HepG2 (cell line): ENCODE measurements around the gene DLG5. TPM values are rescaled to one million over a fixed set of nuclear protein-coding genes. Genes with fewer than 3 reads are reported as not detected.

Experiments
- AKAP8 ChIP-seq: sonication (generic); formaldehyde crosslinking; IDR thresholded peaks from 2 replicates; pipeline ENCODE4 v1.5.1; 2020; ENCODE audit warnings: mild to moderate bottlenecking, missing genetic modification reagents
- ATM ChIP-seq: fragments of 450-650 bp; IDR thresholded peaks from 2 replicates; pipeline ENCODE4 v1.7.1; 2017; ENCODE audit warnings: mild to moderate bottlenecking, borderline replicate concordance
- FOSL2 ChIP-seq: sonication (generic); formaldehyde crosslinking; IDR thresholded peaks from 2 replicates; pipeline ENCODE4 v1.4.0; 2020; ENCODE audit warnings: missing genetic modification reagents
- FOXK2 ChIP-seq: fragments of 450-650 bp; IDR thresholded peaks from 2 replicates; pipeline ENCODE4 v1.6.1; 2016
- KDM6A ChIP-seq: IDR thresholded peaks from 2 replicates; pipeline ENCODE4 v1.6.1; 2016; ENCODE audit warnings: low read depth
- POLR2AphosphoS2 ChIP-seq: IDR thresholded peaks from 2 replicates; pipeline ENCODE4 v1.6.1; 2011; ENCODE audit warnings: low read depth, low read length, improper control_type of control experiment
- SOX6 ChIP-seq, 2 experiments: fragments of 450-650 bp in 1 of 2; sonication (generic) in 1 of 2; formaldehyde crosslinking in 1 of 2; IDR thresholded peaks; 2 replicates each; pipeline versions ENCODE4 v1.4.0 to v1.6.1; 2017 to 2020; ENCODE audit warnings: antibody characterized with exemption in 1 of 2, mild to moderate bottlenecking in 1 of 2, missing genetic modification reagents in 1 of 2
- TCF12 ChIP-seq, 2 experiments: fragments of 450-650 bp in 1 of 2; sonication (generic) in 1 of 2; formaldehyde crosslinking in 1 of 2; IDR thresholded peaks; 2 replicates each; pipeline versions ENCODE4 v1.6.1 to v1.8.0; 2017 to 2022; ENCODE audit warnings: antibody characterized with exemption in 1 of 2, mild to moderate bottlenecking in 1 of 2, missing genetic modification reagents in 1 of 2, moderate library complexity in 1 of 2
- ZNF121 ChIP-seq: sonication (generic); formaldehyde crosslinking; IDR thresholded peaks from 2 replicates; pipeline ENCODE4 v1.5.0; 2020; ENCODE audit warnings: mild to moderate bottlenecking, missing genetic modification reagents
- ZNF143 ChIP-seq: sonication (generic); formaldehyde crosslinking; IDR thresholded peaks from 2 replicates; pipeline ENCODE4 v1.4.0; 2020; ENCODE audit warnings: missing genetic modification reagents
- ZNF232 ChIP-seq: sonication (generic); formaldehyde crosslinking; IDR thresholded peaks from 2 replicates; pipeline ENCODE4 v1.4.0; 2020; ENCODE audit warnings: missing genetic modification reagents, borderline replicate concordance
- ZNF501 ChIP-seq: sonication (generic); formaldehyde crosslinking; IDR thresholded peaks from 2 replicates; pipeline ENCODE4 v1.5.1; 2020; ENCODE audit warnings: mild to moderate bottlenecking, moderate library complexity, missing genetic modification reagents
- ZNF549 ChIP-seq: sonication (generic); formaldehyde crosslinking; IDR thresholded peaks from 2 replicates; pipeline ENCODE4 v1.5.0; 2020; ENCODE audit warnings: missing genetic modification reagents
- polyA plus RNA-seq, 8 experiments: library from polyadenylated mRNA; depleted of rRNA in 3 of 8; stranded (reverse) in 7 of 8; unstranded in 1 of 8; fragments of >200 nt; fragmentation: Illumina TruSeq in 4 of 8; extraction: Trizol in 4 of 8; gene quantifications; 2 replicates each; pipeline versions ENCODE4 v1.2.1 to v1.2.3, GENCODE V29; 2011 to 2016; ENCODE audit warnings: low read depth in 4 of 8, missing spikeins in 1 of 8, mixed read lengths in 1 of 8; ENCODE audit not compliant: insufficient read depth in 1 of 8
- total RNA-seq, 5 experiments: library from RNA; depleted of rRNA; stranded (reverse); fragments of >200 nt; fragmentation: Illumina TruSeq; extraction: Trizol; gene quantifications; 2 replicates each; pipeline ENCODE4 v1.2.3, GENCODE V29; 2016; ENCODE audit warnings: low read depth in 1 of 5
- TF ChIP-seq, protein P1 (sequence below): sonication (generic); formaldehyde crosslinking; IDR thresholded peaks from 2 replicates; pipeline ENCODE4 v1.5.1; 2020; ENCODE audit warnings: mild to moderate bottlenecking, missing genetic modification reagents, moderate library complexity
- TF ChIP-seq, protein P2 (sequence below): sonication (generic); formaldehyde crosslinking; IDR thresholded peaks from 2 replicates; pipeline ENCODE4 v1.5.1; 2020; ENCODE audit warnings: mild to moderate bottlenecking, missing genetic modification reagents, borderline replicate concordance
- TF ChIP-seq, protein P3 (sequence below): sonication (generic); formaldehyde crosslinking; IDR thresholded peaks from 2 replicates; pipeline ENCODE4 v1.5.0; 2020; ENCODE audit warnings: mild to moderate bottlenecking, missing genetic modification reagents

The DLG5 gene
- total and polyA plus RNA-seq, 2 of the 13 experiments (the other 11 are each of a cell fraction or from before 2014, with no cell fraction given): 15.5 to 18.2 TPM

DNA sequence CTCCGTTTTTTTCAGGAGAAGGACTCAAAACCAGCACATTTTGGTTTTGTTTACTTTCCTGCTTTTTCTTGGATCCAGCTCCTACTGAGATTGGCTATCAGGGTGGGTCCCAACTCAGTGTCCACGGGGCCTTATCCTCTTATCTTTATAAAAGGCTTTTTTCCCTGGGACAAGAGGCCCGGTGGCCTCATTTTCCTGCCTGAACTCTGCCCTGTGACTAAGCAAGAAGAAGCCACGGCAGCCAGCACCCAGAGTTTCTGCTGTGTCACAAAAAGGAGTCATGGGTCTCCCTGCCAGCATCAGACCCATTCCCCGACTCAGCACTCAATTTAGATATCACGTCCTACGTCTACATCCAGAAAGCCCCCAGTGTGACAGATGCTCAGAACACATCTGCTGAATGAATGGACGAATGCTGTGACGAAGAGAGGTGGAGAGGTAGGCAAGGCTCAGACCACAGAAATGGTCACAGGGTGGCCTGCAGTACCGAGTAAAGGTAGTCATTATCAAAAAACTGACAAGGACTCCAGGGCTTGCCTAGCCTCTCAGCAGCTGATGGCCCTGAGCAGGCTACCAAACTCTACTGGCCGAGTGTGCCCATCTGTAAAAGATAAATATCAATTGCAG lies 16.7 kb downstream of the DLG5 start (continued):
- TF ChIP-seq ZNF549 (CRISPR knock-in tag) (no peak), ZNF232 (CRISPR knock-in tag) (no peak), SOX6 (IDR thresholded peaks at IDR 0.05) (no peak), SOX6 (CRISPR knock-in tag; IDR thresholded peaks at IDR 0.05) (peak; percentile 84), ZNF121 (0 out of 2 replicates have a peak, but pooled peaks have one; percentile 31), FOSL2 (CRISPR knock-in tag) (peak; percentile 86), ATM (no peak), ZNF501 (CRISPR knock-in tag) (no peak; the same call in 1 of the 2 replicates), ZNF143 (CRISPR knock-in tag) (peak; percentile 44; the same call in 1 of the 2 replicates), TCF12 (IDR thresholded peaks at IDR 0.05) (no peak), TCF12 (CRISPR knock-in tag; IDR thresholded peaks at IDR 0.05) (no peak), FOXK2 (no peak), KDM6A (peak; percentile 87), POLR2AphosphoS2 (no peak), AKAP8 (CRISPR knock-in tag) (no peak)
- TF ChIP-seq, protein P1, sequence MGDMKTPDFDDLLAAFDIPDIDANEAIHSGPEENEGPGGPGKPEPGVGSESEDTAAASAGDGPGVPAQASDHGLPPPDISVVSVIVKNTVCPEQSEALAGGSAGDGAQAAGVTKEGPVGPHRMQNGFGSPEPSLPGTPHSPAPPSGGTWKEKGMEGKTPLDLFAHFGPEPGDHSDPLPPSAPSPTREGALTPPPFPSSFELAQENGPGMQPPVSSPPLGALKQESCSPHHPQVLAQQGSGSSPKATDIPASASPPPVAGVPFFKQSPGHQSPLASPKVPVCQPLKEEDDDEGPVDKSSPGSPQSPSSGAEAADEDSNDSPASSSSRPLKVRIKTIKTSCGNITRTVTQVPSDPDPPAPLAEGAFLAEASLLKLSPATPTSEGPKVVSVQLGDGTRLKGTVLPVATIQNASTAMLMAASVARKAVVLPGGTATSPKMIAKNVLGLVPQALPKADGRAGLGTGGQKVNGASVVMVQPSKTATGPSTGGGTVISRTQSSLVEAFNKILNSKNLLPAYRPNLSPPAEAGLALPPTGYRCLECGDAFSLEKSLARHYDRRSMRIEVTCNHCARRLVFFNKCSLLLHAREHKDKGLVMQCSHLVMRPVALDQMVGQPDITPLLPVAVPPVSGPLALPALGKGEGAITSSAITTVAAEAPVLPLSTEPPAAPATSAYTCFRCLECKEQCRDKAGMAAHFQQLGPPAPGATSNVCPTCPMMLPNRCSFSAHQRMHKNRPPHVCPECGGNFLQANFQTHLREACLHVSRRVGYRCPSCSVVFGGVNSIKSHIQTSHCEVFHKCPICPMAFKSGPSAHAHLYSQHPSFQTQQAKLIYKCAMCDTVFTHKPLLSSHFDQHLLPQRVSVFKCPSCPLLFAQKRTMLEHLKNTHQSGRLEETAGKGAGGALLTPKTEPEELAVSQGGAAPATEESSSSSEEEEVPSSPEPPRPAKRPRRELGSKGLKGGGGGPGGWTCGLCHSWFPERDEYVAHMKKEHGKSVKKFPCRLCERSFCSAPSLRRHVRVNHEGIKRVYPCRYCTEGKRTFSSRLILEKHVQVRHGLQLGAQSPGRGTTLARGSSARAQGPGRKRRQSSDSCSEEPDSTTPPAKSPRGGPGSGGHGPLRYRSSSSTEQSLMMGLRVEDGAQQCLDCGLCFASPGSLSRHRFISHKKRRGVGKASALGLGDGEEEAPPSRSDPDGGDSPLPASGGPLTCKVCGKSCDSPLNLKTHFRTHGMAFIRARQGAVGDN (CRISPR knock-in tag): peak; percentile 45; the same call in 1 of the 2 replicates
- TF ChIP-seq, protein P2, sequence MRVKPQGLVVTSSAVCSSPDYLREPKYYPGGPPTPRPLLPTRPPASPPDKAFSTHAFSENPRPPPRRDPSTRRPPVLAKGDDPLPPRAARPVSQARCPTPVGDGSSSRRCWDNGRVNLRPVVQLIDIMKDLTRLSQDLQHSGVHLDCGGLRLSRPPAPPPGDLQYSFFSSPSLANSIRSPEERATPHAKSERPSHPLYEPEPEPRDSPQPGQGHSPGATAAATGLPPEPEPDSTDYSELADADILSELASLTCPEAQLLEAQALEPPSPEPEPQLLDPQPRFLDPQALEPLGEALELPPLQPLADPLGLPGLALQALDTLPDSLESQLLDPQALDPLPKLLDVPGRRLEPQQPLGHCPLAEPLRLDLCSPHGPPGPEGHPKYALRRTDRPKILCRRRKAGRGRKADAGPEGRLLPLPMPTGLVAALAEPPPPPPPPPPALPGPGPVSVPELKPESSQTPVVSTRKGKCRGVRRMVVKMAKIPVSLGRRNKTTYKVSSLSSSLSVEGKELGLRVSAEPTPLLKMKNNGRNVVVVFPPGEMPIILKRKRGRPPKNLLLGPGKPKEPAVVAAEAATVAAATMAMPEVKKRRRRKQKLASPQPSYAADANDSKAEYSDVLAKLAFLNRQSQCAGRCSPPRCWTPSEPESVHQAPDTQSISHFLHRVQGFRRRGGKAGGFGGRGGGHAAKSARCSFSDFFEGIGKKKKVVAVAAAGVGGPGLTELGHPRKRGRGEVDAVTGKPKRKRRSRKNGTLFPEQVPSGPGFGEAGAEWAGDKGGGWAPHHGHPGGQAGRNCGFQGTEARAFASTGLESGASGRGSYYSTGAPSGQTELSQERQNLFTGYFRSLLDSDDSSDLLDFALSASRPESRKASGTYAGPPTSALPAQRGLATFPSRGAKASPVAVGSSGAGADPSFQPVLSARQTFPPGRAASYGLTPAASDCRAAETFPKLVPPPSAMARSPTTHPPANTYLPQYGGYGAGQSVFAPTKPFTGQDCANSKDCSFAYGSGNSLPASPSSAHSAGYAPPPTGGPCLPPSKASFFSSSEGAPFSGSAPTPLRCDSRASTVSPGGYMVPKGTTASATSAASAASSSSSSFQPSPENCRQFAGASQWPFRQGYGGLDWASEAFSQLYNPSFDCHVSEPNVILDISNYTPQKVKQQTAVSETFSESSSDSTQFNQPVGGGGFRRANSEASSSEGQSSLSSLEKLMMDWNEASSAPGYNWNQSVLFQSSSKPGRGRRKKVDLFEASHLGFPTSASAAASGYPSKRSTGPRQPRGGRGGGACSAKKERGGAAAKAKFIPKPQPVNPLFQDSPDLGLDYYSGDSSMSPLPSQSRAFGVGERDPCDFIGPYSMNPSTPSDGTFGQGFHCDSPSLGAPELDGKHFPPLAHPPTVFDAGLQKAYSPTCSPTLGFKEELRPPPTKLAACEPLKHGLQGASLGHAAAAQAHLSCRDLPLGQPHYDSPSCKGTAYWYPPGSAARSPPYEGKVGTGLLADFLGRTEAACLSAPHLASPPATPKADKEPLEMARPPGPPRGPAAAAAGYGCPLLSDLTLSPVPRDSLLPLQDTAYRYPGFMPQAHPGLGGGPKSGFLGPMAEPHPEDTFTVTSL (CRISPR knock-in tag): peak; percentile 88; the same call in 1 of the 2 replicates
- TF ChIP-seq, protein P3, sequence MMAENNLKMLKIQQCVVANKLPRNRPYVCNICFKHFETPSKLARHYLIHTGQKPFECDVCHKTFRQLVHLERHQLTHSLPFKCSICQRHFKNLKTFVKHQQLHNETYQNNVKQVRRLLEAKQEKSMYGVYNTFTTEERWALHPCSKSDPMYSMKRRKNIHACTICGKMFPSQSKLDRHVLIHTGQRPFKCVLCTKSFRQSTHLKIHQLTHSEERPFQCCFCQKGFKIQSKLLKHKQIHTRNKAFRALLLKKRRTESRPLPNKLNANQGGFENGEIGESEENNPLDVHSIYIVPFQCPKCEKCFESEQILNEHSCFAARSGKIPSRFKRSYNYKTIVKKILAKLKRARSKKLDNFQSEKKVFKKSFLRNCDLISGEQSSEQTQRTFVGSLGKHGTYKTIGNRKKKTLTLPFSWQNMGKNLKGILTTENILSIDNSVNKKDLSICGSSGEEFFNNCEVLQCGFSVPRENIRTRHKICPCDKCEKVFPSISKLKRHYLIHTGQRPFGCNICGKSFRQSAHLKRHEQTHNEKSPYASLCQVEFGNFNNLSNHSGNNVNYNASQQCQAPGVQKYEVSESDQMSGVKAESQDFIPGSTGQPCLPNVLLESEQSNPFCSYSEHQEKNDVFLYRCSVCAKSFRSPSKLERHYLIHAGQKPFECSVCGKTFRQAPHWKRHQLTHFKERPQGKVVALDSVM: peak; percentile 86
